Adrenal gland (tissue), 5 donors: ENCODE results near the gene PACRG.

Experiments
- POLR2A ChIP-seq, 2 donors: fragments of 450-650 bp; IDR thresholded peaks; one replicate each; pipeline ENCODE4 v1.6.1; 2017; ENCODE audit warnings: antibody characterized with exemption in 2 of 2, mild to moderate bottlenecking in 2 of 2, moderate library complexity in 1 of 2
- TF ChIP-seq, protein P1 (sequence below), 6 experiments: fragments of 450-650 bp in 4 of 6; fragments of 200-600 bp in 2 of 6; sonication (generic) in 1 of 6; IDR thresholded peaks; 1 replicate in 5 of 6; 2 replicates in 1 of 6; pipeline versions ENCODE4 v1.5.1 to v1.8.0; 2016 to 2021; ENCODE audit warnings: antibody characterized with exemption in 6 of 6, mild to moderate bottlenecking in 2 of 6, moderate library complexity in 1 of 6
- donor health status: DM: no; HTN: no; CAD: no.

GRCh38 chr6:163180874-163181541 lies 453.2 kb downstream of the PACRG start:
- TF ChIP-seq, protein P1, sequence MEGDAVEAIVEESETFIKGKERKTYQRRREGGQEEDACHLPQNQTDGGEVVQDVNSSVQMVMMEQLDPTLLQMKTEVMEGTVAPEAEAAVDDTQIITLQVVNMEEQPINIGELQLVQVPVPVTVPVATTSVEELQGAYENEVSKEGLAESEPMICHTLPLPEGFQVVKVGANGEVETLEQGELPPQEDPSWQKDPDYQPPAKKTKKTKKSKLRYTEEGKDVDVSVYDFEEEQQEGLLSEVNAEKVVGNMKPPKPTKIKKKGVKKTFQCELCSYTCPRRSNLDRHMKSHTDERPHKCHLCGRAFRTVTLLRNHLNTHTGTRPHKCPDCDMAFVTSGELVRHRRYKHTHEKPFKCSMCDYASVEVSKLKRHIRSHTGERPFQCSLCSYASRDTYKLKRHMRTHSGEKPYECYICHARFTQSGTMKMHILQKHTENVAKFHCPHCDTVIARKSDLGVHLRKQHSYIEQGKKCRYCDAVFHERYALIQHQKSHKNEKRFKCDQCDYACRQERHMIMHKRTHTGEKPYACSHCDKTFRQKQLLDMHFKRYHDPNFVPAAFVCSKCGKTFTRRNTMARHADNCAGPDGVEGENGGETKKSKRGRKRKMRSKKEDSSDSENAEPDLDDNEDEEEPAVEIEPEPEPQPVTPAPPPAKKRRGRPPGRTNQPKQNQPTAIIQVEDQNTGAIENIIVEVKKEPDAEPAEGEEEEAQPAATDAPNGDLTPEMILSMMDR (IDR thresholded peaks at IDR 0.05), result peak; percentile 66 to 93 (median 88)
- TF ChIP-seq POLR2A (IDR thresholded peaks at IDR 0.05), result no peak
